Breast epithelium (tissue), 4 donors: ENCODE data around the gene RPS19. TPM values are rescaled to one million over a fixed set of nuclear protein-coding genes. Genes with fewer than 3 reads are reported as not detected.

Source experiments
- DNase-seq, 2 donors: peaks; one replicate each; pipeline ENCODE4 v3.0.0-alpha.2; 2019; ENCODE audit warnings: low spot score in 2 of 2
- H3K27ac ChIP-seq, 2 donors: fragments of 200-600 bp; sonication (generic) in 1 of 2; one replicate each; pipeline ENCODE4 v1.5.1; 2016 to 2019; ENCODE audit warnings: mild to moderate bottlenecking in 1 of 2
- H3K27me3 ChIP-seq, 2 donors: fragments of 200-600 bp; sonication (generic) in 1 of 2; one replicate each; pipeline versions ENCODE4 v1.5.1 to v1.6.0; 2017 to 2019; ENCODE audit warnings: control low read depth in 1 of 2, mild to moderate bottlenecking in 1 of 2
- H3K36me3 ChIP-seq: fragments of 200-600 bp; one replicate; pipeline ENCODE4 v1.5.1; 2019
- H3K4me1 ChIP-seq, 2 donors: fragments of 200-600 bp; sonication (generic); one replicate each; pipeline ENCODE4 v1.5.1; 2016 to 2019; ENCODE audit warnings: control low read depth in 1 of 2
- H3K4me3 ChIP-seq, 3 donors: fragments of 200-600 bp; sonication (generic); 1 replicate in 2 of 3; 2 replicates in 1 of 3; pipeline ENCODE4 v1.5.1; 2016 to 2019; ENCODE audit warnings: mild to moderate bottlenecking in 3 of 3, moderate library complexity in 2 of 3
- H3K9me3 ChIP-seq, 2 donors: fragments of 200-600 bp; sonication (generic) in 1 of 2; one replicate each; pipeline ENCODE4 v1.5.1; 2016 to 2019; ENCODE audit warnings: control low read depth in 1 of 2
- CTCF ChIP-seq, 3 donors: fragments of 450-650 bp; IDR thresholded peaks; one replicate each; pipeline ENCODE4 v1.5.1; 2016 to 2017; ENCODE audit warnings: antibody characterized with exemption in 3 of 3, mild to moderate bottlenecking in 3 of 3, moderate library complexity in 3 of 3
- POLR2A ChIP-seq: fragments of 450-650 bp; IDR thresholded peaks from one replicate; pipeline ENCODE4 v1.6.1; 2016; ENCODE audit warnings: antibody characterized with exemption, mild to moderate bottlenecking, moderate library complexity
- POLR2AphosphoS5 ChIP-seq, 3 donors: sonication (generic); formaldehyde crosslinking; IDR thresholded peaks; one replicate each; pipeline ENCODE4 v1.6.1; 2017; ENCODE audit warnings: antibody characterized with exemption in 3 of 3
- intact Hi-C: fragments of 100-400 bp; cut with DNase I; formaldehyde crosslinking; loops from one replicate; pipeline ENCODE4 v1.15.1; 2023; ENCODE audit warnings: low total_unique reads
- total RNA-seq, 3 donors: library from RNA; depleted of rRNA; stranded (reverse); fragments of >200 nt; gene quantifications; one replicate each; pipeline ENCODE4 v1.1.0, GENCODE V29; 2016

Gene RPS19
- total RNA-seq, 3 donors from 2014 or later = 756 to 2,084 (median 1,264) TPM

GRCh38 chr19:41815301-41815700 is 44.8 kb upstream of the RPS19 start:
- Histone ChIP-seq H3K27ac (no peak overlapping the region), H3K27me3 (peaks cover 0 to 6% of the 10 kb centered on the region in 2 donors), H3K4me1 (no peaks in the 10 kb centered on the region), H3K4me3 (no peak overlapping the region), H3K36me3 (no peaks in the 10 kb centered on the region), H3K9me3 (no peaks in the 10 kb centered on the region)
- TF ChIP-seq POLR2AphosphoS5 (IDR thresholded peaks at IDR 0.05) (no peak), POLR2A (no peak), CTCF (IDR thresholded peaks at IDR 0.05) (no peak)
- intact Hi-C loops = no loop called here
- no peak for DNase-seq

GRCh38 chr19:41816761-41817160 is 43.3 kb upstream of the RPS19 start:
- intact Hi-C loops = no loop called here
- Histone ChIP-seq H3K4me1 (no peaks in the 10 kb centered on the region), H3K4me3 (no peak overlapping the region), H3K36me3 (no peaks in the 10 kb centered on the region), H3K27me3 (peaks cover 0 to 3% of the 10 kb centered on the region in 2 donors), H3K27ac (no peak overlapping the region), H3K9me3 (no peaks in the 10 kb centered on the region)
- DNase-seq = no peak
- no peak for TF ChIP-seq CTCF (IDR thresholded peaks at IDR 0.05)
- no peak for TF ChIP-seq POLR2A
- no peak for TF ChIP-seq POLR2AphosphoS5 (IDR thresholded peaks at IDR 0.05)

- no peak for TF ChIP-seq POLR2A
- TF ChIP-seq CTCF (IDR thresholded peaks at IDR 0.05) = peak in 2 of 3 donors; percentile 47 to 49
- TF ChIP-seq POLR2AphosphoS5 (IDR thresholded peaks at IDR 0.05) = no peak
- DNase-seq = no peak
- no peak overlapping the region for H3K4me3 ChIP-seq
- H3K4me1 ChIP-seq = no peaks in the 10 kb centered on the region
- intact Hi-C loops = no loop called here
- no peak overlapping the region for H3K27ac ChIP-seq
- no peaks in the 10 kb centered on the region for H3K9me3 ChIP-seq
- no peaks in the 10 kb centered on the region for H3K36me3 ChIP-seq
- H3K27me3 ChIP-seq = no peaks in the 10 kb centered on the region
Observed at GRCh38 chr19:41821003-41821735, 38.9 kb upstream of the RPS19 start.

GRCh38 chr19:41837981-41838708 is 21.9 kb upstream of the RPS19 start:
- Histone ChIP-seq H3K27ac (no peak overlapping the region), H3K4me1 (no peaks in the 10 kb centered on the region), H3K36me3 (no peaks in the 10 kb centered on the region), H3K4me3 (no peak overlapping the region), H3K9me3 (no peaks in the 10 kb centered on the region), H3K27me3 (peaks cover 0 to 19% of the 10 kb centered on the region in 2 donors)
- DNase-seq = no peak
- TF ChIP-seq POLR2AphosphoS5 (IDR thresholded peaks at IDR 0.05) (no peak), CTCF (IDR thresholded peaks at IDR 0.05) (no peak), POLR2A (no peak)
- intact Hi-C loops = no loop called here

GRCh38 chr19:41839211-41839610 is 20.8 kb upstream of the RPS19 start:
- TF ChIP-seq POLR2A (no peak), POLR2AphosphoS5 (IDR thresholded peaks at IDR 0.05) (no peak), CTCF (IDR thresholded peaks at IDR 0.05) (no peak)
- DNase-seq = no peak
- Histone ChIP-seq H3K9me3 (no peaks in the 10 kb centered on the region), H3K27ac (no peak overlapping the region), H3K27me3 (peaks cover 0 to 19% of the 10 kb centered on the region in 2 donors), H3K4me3 (no peak overlapping the region), H3K4me1 (no peaks in the 10 kb centered on the region), H3K36me3 (no peaks in the 10 kb centered on the region)
- intact Hi-C loops = no loop called here
